GM21825 (cell line): ENCODE measurements around the gene CCDC27.
"Not testable (repeated sequence)": the region's sequence is repeated elsewhere in the genome, so short reads cannot be mapped to it uniquely, and the experiment has no call there.

Source experiments
- ATAC-seq: cut with Tn5 transposase; IDR thresholded peaks from one replicate; pipeline ENCODE4 v1.9.1; 2021; ENCODE audit warnings: mild to moderate bottlenecking, moderate library complexity; ENCODE audit not compliant: unreplicated experiment

The CCDC27 gene

GRCh38 chr1:3717715-3718601 lies 34.3 kb upstream of the CCDC27 start:
- ATAC-seq, result no peak

GRCh38 chr1:3718764-3719163 lies 33.5 kb upstream of the CCDC27 start:
- ATAC-seq, result no peak

- no peak for ATAC-seq
Measured at GRCh38 chr1:3721955-3722465, 30.2 kb upstream of the CCDC27 start.

GRCh38 chr1:3722846-3723245 lies 29.4 kb upstream of the CCDC27 start:
- ATAC-seq, result no peak

GRCh38 chr1:3724416-3725030 lies 27.7 kb upstream of the CCDC27 start:
- ATAC-seq, result not testable (repeated sequence)

- no peak for ATAC-seq
Measured at GRCh38 chr1:3725366-3725765, 26.9 kb upstream of the CCDC27 start.

- ATAC-seq, result no peak
Measured at GRCh38 chr1:3727042-3727824, 25.0 kb upstream of the CCDC27 start.

GRCh38 chr1:3727825-3728776 lies 24.1 kb upstream of the CCDC27 start:
- ATAC-seq, result no peak

- no peak for ATAC-seq
Measured at GRCh38 chr1:3729594-3730542, 22.4 kb upstream of the CCDC27 start.

- ATAC-seq, result no peak
Measured at GRCh38 chr1:3730543-3731247, 21.6 kb upstream of the CCDC27 start.

- ATAC-seq, result no peak
Measured at GRCh38 chr1:3731583-3732433, 20.4 kb upstream of the CCDC27 start.

- ATAC-seq, result no peak
Measured at GRCh38 chr1:3732434-3733093, 19.7 kb upstream of the CCDC27 start.

- ATAC-seq, result no peak
Measured at GRCh38 chr1:3733094-3733882, 19.0 kb upstream of the CCDC27 start.

- ATAC-seq, result no peak
Measured at GRCh38 chr1:3733883-3734589, 18.2 kb upstream of the CCDC27 start.

GRCh38 chr1:3734602-3735001 lies 17.6 kb upstream of the CCDC27 start:
- no peak for ATAC-seq
